Measurements from ENCODE around the gene NAGPA. TPM values are rescaled to one million over a fixed set of nuclear protein-coding genes. Genes with fewer than 3 reads are reported as not detected.

NAGPA gene
- total RNA-seq, 1 donor from 2014 or later, result 17.4 TPM

GRCh38 chr16:5015887-5016286, 17.8 kb downstream of the NAGPA start:
- Histone ChIP-seq H3K9ac (ENCODE audit: low read length) (no peak overlapping the region), H3K4me3 (ENCODE audit: insufficient read depth, low read depth, low read length) (no peak overlapping the region), H3K36me3 (ENCODE audit: insufficient read depth, low read length) (no peaks in the 10 kb centered on the region), H4K20me1 (ENCODE audit: insufficient read depth, low read length) (no peaks in the 10 kb centered on the region), H3K4me2 (ENCODE audit: low read length) (no peak overlapping the region), H3K79me2 (ENCODE audit: insufficient read depth, low read length) (no peaks in the 10 kb centered on the region), H3K9me3 (ENCODE audit: insufficient read depth, low read depth, low read length) (no peaks in the 10 kb centered on the region), H2AFZ (ENCODE audit: low read depth, low read length) (no peak overlapping the region), H3K4me1 (ENCODE audit: insufficient read depth, low read length) (no peaks in the 10 kb centered on the region), H3K27ac (ENCODE audit: low read depth, low read length) (no peak overlapping the region), H3K27me3 (ENCODE audit: insufficient read depth, low read length) (peaks cover 7% of the 10 kb centered on the region)
- Mint-ChIP-seq H3K9me3 (ENCODE audit: unreplicated experiment) (no peaks in the 10 kb centered on the region), H3K27ac (ENCODE audit: unreplicated experiment) (no peak overlapping the region), H3K4me3 (ENCODE audit: unreplicated experiment) (no peak overlapping the region), H3K27me3 (ENCODE audit: low read depth, unreplicated experiment) (peaks cover 11% of the 10 kb centered on the region), H3K4me1 (ENCODE audit: low read depth, unreplicated experiment) (no peaks in the 10 kb centered on the region), H3K36me3 (ENCODE audit: low read depth, unreplicated experiment) (no peaks in the 10 kb centered on the region)
- DNase-seq (ENCODE audit: low read depth) (no peak), FAIRE-seq (no peak)
- TF ChIP-seq EZH2 (IDR thresholded peaks at IDR 0.05; ENCODE audit: insufficient read depth, low read length) (no peak), CTCF (IDR thresholded peaks at IDR 0.05; ENCODE audit: insufficient read depth, low read depth, low read length) (no peak)

- Mint-ChIP-seq H3K27ac (ENCODE audit: unreplicated experiment) (no peak overlapping the region), H3K36me3 (ENCODE audit: low read depth, unreplicated experiment) (peaks cover under 1% of the 10 kb centered on the region), H3K27me3 (ENCODE audit: low read depth, unreplicated experiment) (peaks cover 14% of the 10 kb centered on the region), H3K4me1 (ENCODE audit: low read depth, unreplicated experiment) (no peaks in the 10 kb centered on the region), H3K4me3 (ENCODE audit: unreplicated experiment) (no peak overlapping the region), H3K9me3 (ENCODE audit: unreplicated experiment) (no peaks in the 10 kb centered on the region)
- H3K9me3 ChIP-seq (ENCODE audit: insufficient read depth, low read depth, low read length), result no peaks in the 10 kb centered on the region
- H2AFZ ChIP-seq (ENCODE audit: low read depth, low read length), result no peak overlapping the region
- no peak for DNase-seq (ENCODE audit: low read depth)
- no peaks in the 10 kb centered on the region for H3K4me1 ChIP-seq (ENCODE audit: insufficient read depth, low read length)
- no peaks in the 10 kb centered on the region for H4K20me1 ChIP-seq (ENCODE audit: insufficient read depth, low read length)
- FAIRE-seq, result no peak
- no peaks in the 10 kb centered on the region for H3K36me3 ChIP-seq (ENCODE audit: insufficient read depth, low read length)
- no peak overlapping the region for H3K27ac ChIP-seq (ENCODE audit: low read depth, low read length)
- peaks cover 7% of the 10 kb centered on the region for H3K27me3 ChIP-seq (ENCODE audit: insufficient read depth, low read length)
- H3K79me2 ChIP-seq (ENCODE audit: insufficient read depth, low read length), result no peaks in the 10 kb centered on the region
- no peak for TF ChIP-seq CTCF (IDR thresholded peaks at IDR 0.05; ENCODE audit: insufficient read depth, low read depth, low read length)
- TF ChIP-seq EZH2 (IDR thresholded peaks at IDR 0.05; ENCODE audit: insufficient read depth, low read length), result no peak
- no peak overlapping the region for H3K4me2 ChIP-seq (ENCODE audit: low read length)
- no peak overlapping the region for H3K4me3 ChIP-seq (ENCODE audit: insufficient read depth, low read depth, low read length)
- H3K9ac ChIP-seq (ENCODE audit: low read length), result no peak overlapping the region
These were observed 18.4 kb downstream of the NAGPA start for GRCh38 chr16:5015351-5015750.

DNA sequence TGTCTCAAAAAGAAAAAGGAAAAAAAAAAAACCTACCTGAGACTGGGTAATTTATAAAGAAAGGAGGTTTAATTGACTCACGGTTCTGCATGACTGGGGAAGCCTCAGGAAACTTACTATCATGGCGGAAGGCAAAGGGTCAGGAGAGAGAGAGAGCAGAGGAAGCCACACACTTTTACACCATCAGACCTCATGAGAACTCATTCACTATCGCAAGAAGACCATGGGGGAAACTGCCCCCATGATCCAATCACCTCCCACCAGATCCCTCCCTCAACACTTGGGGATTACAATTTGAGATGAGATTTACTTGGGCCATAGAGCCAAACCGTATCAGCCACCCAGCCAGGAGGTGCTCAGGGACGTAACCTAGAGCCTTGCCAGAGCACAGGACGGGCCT, 20.8 kb downstream of the NAGPA start:
- H3K27ac Mint-ChIP-seq (ENCODE audit: unreplicated experiment), result no peak overlapping the region
- no peak for FAIRE-seq
- TF ChIP-seq CTCF (IDR thresholded peaks at IDR 0.05; ENCODE audit: insufficient read depth, low read depth, low read length) (no peak), EZH2 (IDR thresholded peaks at IDR 0.05; ENCODE audit: insufficient read depth, low read length) (no peak)
- Histone ChIP-seq H3K9me3 (ENCODE audit: insufficient read depth, low read depth, low read length) (no peaks in the 10 kb centered on the region), H3K79me2 (ENCODE audit: insufficient read depth, low read length) (no peaks in the 10 kb centered on the region), H3K4me2 (ENCODE audit: low read length) (no peak overlapping the region), H3K27me3 (ENCODE audit: insufficient read depth, low read length) (peaks cover 12% of the 10 kb centered on the region), H3K9ac (ENCODE audit: low read length) (no peak overlapping the region), H3K4me3 (ENCODE audit: insufficient read depth, low read depth, low read length) (no peak overlapping the region), H4K20me1 (ENCODE audit: insufficient read depth, low read length) (no peaks in the 10 kb centered on the region), H3K4me1 (ENCODE audit: insufficient read depth, low read length) (no peaks in the 10 kb centered on the region), H3K27ac (ENCODE audit: low read depth, low read length) (no peak overlapping the region), H2AFZ (ENCODE audit: low read depth, low read length) (no peak overlapping the region), H3K36me3 (ENCODE audit: insufficient read depth, low read length) (no peaks in the 10 kb centered on the region)
- H3K36me3 Mint-ChIP-seq (ENCODE audit: low read depth, unreplicated experiment), result peaks cover 2% of the 10 kb centered on the region
- no peaks in the 10 kb centered on the region for H3K4me1 Mint-ChIP-seq (ENCODE audit: low read depth, unreplicated experiment)
- DNase-seq (ENCODE audit: low read depth), result no peak
- H3K4me3 Mint-ChIP-seq (ENCODE audit: unreplicated experiment), result no peak overlapping the region
- peaks cover 18% of the 10 kb centered on the region for H3K27me3 Mint-ChIP-seq (ENCODE audit: low read depth, unreplicated experiment)
- no peaks in the 10 kb centered on the region for H3K9me3 Mint-ChIP-seq (ENCODE audit: unreplicated experiment)
